HCT116 (cell line): Measurements from ENCODE around the gene PDE4B.

ENCODE experiments used
- CEBPB ChIP-seq: IDR thresholded peaks from 2 replicates; pipeline ENCODE4 v1.6.1; 2012; ENCODE audit warnings: low read depth
- EGR1 ChIP-seq: IDR thresholded peaks from 2 replicates; pipeline ENCODE4 v1.6.1; 2012; ENCODE audit warnings: low read depth
- EZH2 ChIP-seq: fragments of 200-600 bp; sonication (generic); IDR thresholded peaks from 2 replicates; pipeline ENCODE4 v1.6.1; 2017; ENCODE audit warnings: antibody characterized with exemption, mixed run types
- POLR2AphosphoS5 ChIP-seq: IDR thresholded peaks from 2 replicates; pipeline ENCODE4 v1.6.1; 2011; ENCODE audit warnings: mild to moderate bottlenecking, low read depth, low read length, moderate library complexity
- TF ChIP-seq, protein P1 (sequence below): IDR thresholded peaks from 2 replicates; pipeline ENCODE4 v1.6.1; 2012
- TF ChIP-seq, protein P2 (sequence below): IDR thresholded peaks from 2 replicates; pipeline ENCODE4 v1.6.1; 2012; ENCODE audit warnings: low read depth
- TF ChIP-seq, protein P3 (sequence below), 3 experiments: fragments of 200-600 bp in 1 of 3; sonication (generic) in 1 of 3; IDR thresholded peaks in 2 of 3; conservative IDR thresholded peaks in 1 of 3; 2 replicates each; pipeline ENCODE4 v1.5.1; 2012 to 2017; ENCODE audit warnings: low read depth in 2 of 3, low read length in 2 of 3, antibody characterized with exemption in 1 of 3, borderline replicate concordance in 1 of 3, control low read depth in 1 of 3, mild to moderate bottlenecking in 1 of 3, mixed read lengths in 1 of 3, mixed run types in 1 of 3, moderate library complexity in 1 of 3; ENCODE audit not compliant: insufficient read depth in 1 of 3

DNA sequence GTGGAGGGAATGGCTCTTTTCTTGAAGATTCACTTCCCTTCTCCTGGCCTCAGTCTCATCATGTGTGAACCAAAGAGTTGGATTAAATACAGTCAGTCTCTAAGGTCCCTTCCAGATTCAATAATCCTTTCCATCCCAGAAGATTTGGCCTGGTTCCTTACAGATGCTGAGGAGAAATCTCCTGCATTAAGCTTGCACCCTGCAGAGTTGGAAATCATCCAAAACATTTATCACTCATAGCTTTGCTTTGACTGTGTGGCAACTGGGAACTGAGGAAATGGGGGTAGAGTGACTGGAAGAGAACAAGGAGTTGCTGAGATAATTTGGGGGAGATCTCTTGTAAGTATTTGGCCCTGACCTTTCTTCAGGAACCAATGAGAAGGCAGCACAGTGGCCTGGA lies 520.7 kb downstream of the PDE4B start:
- TF ChIP-seq CEBPB = peak; percentile 51; the same call in 1 of the 2 replicates
- TF ChIP-seq, protein P1, sequence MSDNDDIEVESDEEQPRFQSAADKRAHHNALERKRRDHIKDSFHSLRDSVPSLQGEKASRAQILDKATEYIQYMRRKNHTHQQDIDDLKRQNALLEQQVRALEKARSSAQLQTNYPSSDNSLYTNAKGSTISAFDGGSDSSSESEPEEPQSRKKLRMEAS = 0 out of 2 replicates have a peak, but pooled peaks have one; percentile 30
- TF ChIP-seq EGR1 = no peak
- TF ChIP-seq POLR2AphosphoS5 = no peak
- TF ChIP-seq, protein P2, sequence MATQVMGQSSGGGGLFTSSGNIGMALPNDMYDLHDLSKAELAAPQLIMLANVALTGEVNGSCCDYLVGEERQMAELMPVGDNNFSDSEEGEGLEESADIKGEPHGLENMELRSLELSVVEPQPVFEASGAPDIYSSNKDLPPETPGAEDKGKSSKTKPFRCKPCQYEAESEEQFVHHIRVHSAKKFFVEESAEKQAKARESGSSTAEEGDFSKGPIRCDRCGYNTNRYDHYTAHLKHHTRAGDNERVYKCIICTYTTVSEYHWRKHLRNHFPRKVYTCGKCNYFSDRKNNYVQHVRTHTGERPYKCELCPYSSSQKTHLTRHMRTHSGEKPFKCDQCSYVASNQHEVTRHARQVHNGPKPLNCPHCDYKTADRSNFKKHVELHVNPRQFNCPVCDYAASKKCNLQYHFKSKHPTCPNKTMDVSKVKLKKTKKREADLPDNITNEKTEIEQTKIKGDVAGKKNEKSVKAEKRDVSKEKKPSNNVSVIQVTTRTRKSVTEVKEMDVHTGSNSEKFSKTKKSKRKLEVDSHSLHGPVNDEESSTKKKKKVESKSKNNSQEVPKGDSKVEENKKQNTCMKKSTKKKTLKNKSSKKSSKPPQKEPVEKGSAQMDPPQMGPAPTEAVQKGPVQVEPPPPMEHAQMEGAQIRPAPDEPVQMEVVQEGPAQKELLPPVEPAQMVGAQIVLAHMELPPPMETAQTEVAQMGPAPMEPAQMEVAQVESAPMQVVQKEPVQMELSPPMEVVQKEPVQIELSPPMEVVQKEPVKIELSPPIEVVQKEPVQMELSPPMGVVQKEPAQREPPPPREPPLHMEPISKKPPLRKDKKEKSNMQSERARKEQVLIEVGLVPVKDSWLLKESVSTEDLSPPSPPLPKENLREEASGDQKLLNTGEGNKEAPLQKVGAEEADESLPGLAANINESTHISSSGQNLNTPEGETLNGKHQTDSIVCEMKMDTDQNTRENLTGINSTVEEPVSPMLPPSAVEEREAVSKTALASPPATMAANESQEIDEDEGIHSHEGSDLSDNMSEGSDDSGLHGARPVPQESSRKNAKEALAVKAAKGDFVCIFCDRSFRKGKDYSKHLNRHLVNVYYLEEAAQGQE = no peak
- TF ChIP-seq, protein P3, sequence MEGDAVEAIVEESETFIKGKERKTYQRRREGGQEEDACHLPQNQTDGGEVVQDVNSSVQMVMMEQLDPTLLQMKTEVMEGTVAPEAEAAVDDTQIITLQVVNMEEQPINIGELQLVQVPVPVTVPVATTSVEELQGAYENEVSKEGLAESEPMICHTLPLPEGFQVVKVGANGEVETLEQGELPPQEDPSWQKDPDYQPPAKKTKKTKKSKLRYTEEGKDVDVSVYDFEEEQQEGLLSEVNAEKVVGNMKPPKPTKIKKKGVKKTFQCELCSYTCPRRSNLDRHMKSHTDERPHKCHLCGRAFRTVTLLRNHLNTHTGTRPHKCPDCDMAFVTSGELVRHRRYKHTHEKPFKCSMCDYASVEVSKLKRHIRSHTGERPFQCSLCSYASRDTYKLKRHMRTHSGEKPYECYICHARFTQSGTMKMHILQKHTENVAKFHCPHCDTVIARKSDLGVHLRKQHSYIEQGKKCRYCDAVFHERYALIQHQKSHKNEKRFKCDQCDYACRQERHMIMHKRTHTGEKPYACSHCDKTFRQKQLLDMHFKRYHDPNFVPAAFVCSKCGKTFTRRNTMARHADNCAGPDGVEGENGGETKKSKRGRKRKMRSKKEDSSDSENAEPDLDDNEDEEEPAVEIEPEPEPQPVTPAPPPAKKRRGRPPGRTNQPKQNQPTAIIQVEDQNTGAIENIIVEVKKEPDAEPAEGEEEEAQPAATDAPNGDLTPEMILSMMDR (IDR thresholded peaks at IDR 0.05 in 2 of 3, conservative IDR thresholded peaks at IDR 0.05 in 1 of 3; ENCODE audit: borderline replicate concordance in 1 of 3, insufficient read depth in 1 of 3, low read depth in 2 of 3, low read length in 2 of 3) = no peak
- TF ChIP-seq EZH2 = no peak
